OCI-LY7 (cell line): ENCODE measurements around the gene CCDC160. TPM values are rescaled to one million over a fixed set of nuclear protein-coding genes. Genes with fewer than 3 reads are reported as not detected.
"Not testable (repeated sequence)": the region's sequence is repeated elsewhere in the genome, so short reads cannot be mapped to it uniquely, and the experiment has no call there.

Experiments
- BruUV-seq: library from RNA; stranded (reverse); fragments of 400-500 nt; replicated peaks from 2 replicates; lab custom pipeline; 2021; lab: Mats Ljungman, UMichigan
- CTCF ChIA-PET: fragments of 300-600 bp; sonication (Branson Sonifier 250); formaldehyde crosslinking; loops from one replicate; lab custom pipeline; 2022; ENCODE audit warnings: antibody characterized with exemption; ENCODE audit not compliant: unreplicated experiment; lab: Charles Lee
- POLR2A ChIA-PET: fragments of 300-600 bp; sonication (Branson Sonifier 250); formaldehyde crosslinking; loops from one replicate; lab custom pipeline; 2022; ENCODE audit warnings: antibody characterized with exemption; lab: Charles Lee
- DNase-seq: peaks from one replicate; pipeline ENCODE4 v3.0.0-alpha.2; 2015; ENCODE audit warnings: low spot score
- H2AFZ ChIP-seq: fragments of 200-600 bp; sonication (generic), shearing (Covaris generic); 2 replicates; pipeline ENCODE4 v1.6.1; 2014; ENCODE audit warnings: mild to moderate bottlenecking, antibody characterized with exemption, low read length, moderate library complexity
- H3K27ac ChIP-seq: fragments of 200-600 bp; sonication (generic); 2 replicates; pipeline ENCODE4 v1.5.1; 2014; ENCODE audit warnings: mixed run types, low read depth, mild to moderate bottlenecking, moderate library complexity, low read length, inconsistent platforms; ENCODE audit not compliant: poor library complexity, severe bottlenecking
- H3K36me3 ChIP-seq: fragments of 200-600 bp; sonication (generic); 2 replicates; pipeline ENCODE4 v1.6.1; 2014; ENCODE audit warnings: mild to moderate bottlenecking, antibody characterized with exemption, low read length, moderate library complexity, mixed read lengths; ENCODE audit not compliant: insufficient read depth
- H3K4me1 ChIP-seq: fragments of 200-600 bp; sonication (generic); 2 replicates; pipeline ENCODE4 v1.5.1; 2014; ENCODE audit warnings: mild to moderate bottlenecking, low read length; ENCODE audit not compliant: insufficient read depth, poor library complexity, severe bottlenecking
- H3K4me2 ChIP-seq: fragments of 200-600 bp; sonication (generic); 2 replicates; pipeline ENCODE4 v1.6.1; 2014; ENCODE audit warnings: mild to moderate bottlenecking, low read length
- H3K4me3 ChIP-seq: fragments of 200-600 bp; sonication (generic); 2 replicates; pipeline ENCODE4 v1.5.1; 2014; ENCODE audit warnings: mild to moderate bottlenecking, low read depth, low read length; ENCODE audit not compliant: poor library complexity, severe bottlenecking
- H3K79me2 ChIP-seq: fragments of 200-600 bp; sonication (generic); 2 replicates; pipeline ENCODE4 v1.6.1; 2016; ENCODE audit warnings: low read depth, mild to moderate bottlenecking, low read length, moderate library complexity, mixed read lengths; ENCODE audit not compliant: insufficient read depth
- H3K9me2 ChIP-seq: fragments of 200-600 bp; sonication (generic); 2 replicates; pipeline ENCODE4 v1.6.1; 2016; ENCODE audit warnings: mild to moderate bottlenecking, low read length, mixed read lengths; ENCODE audit not compliant: insufficient read depth
- H3K9me3 ChIP-seq: fragments of 200-600 bp; sonication (generic); 2 replicates; pipeline ENCODE4 v1.6.1; 2014; ENCODE audit warnings: mild to moderate bottlenecking, mixed run types, low read length, mixed read lengths
- H4K20me1 ChIP-seq: fragments of 200-600 bp; sonication (generic); 2 replicates; pipeline ENCODE4 v1.6.1; 2014; ENCODE audit warnings: mild to moderate bottlenecking, antibody characterized with exemption, low read length, moderate library complexity, mixed read lengths; ENCODE audit not compliant: insufficient read depth
- CTCF ChIP-seq: fragments of 200-600 bp; sonication (generic); conservative IDR thresholded peaks from 2 replicates; pipeline ENCODE4 v1.5.1; 2014; ENCODE audit warnings: mild to moderate bottlenecking, antibody characterized with exemption, low read length, moderate library complexity, mixed read lengths
- EZH2phosphoT487 ChIP-seq: fragments of 200-600 bp; sonication (generic); IDR thresholded peaks from 2 replicates; pipeline ENCODE4 v1.6.1; 2018; ENCODE audit warnings: low read depth, borderline replicate concordance, mild to moderate bottlenecking, mixed run types, antibody characterized with exemption, low read length, moderate library complexity, mixed read lengths
- intact Hi-C: fragments of 100-400 bp; cut with micrococcal nuclease; formaldehyde crosslinking; loops from one replicate; pipeline ENCODE4 v1.10.0; 2022; ENCODE audit not compliant: unreplicated experiment
- total RNA-seq, 2 experiments: library from RNA; depleted of rRNA in 1 of 2; stranded (reverse); fragments of >200 nt in 1 of 2; shearing (Covaris generic) in 1 of 2; gene quantifications; 2 replicates each; pipeline ENCODE4 v1.2.3, GENCODE V29; 2014 to 2022

The CCDC160 gene
- total RNA-seq, 2 experiments from 2014 or later = not detected

- no peak overlapping the region for H3K27ac ChIP-seq
- POLR2A ChIA-PET = interaction anchor here (0.5 kb wide), 1 partner anchor 208 kb away, joined by 4 read pairs; no protein-coding TSS in a partner anchor
- no peak overlapping the region for H3K4me2 ChIP-seq
- no TSS peak for BruUV-seq
- no peaks in the 10 kb centered on the region for H3K36me3 ChIP-seq
- intact Hi-C loops = no loop called here
- CTCF ChIA-PET = no interaction called here
- H3K9me2 ChIP-seq = no peaks in the 10 kb centered on the region
- H3K4me1 ChIP-seq = no peaks in the 10 kb centered on the region
- TF ChIP-seq CTCF = no peak
- DNase-seq = no peak
- no peak overlapping the region for H2AFZ ChIP-seq
- no peak overlapping the region for H3K4me3 ChIP-seq
- H3K79me2 ChIP-seq = no peaks in the 10 kb centered on the region
- no peaks in the 10 kb centered on the region for H4K20me1 ChIP-seq
- no peaks in the 10 kb centered on the region for H3K9me3 ChIP-seq
These were observed 26.5 kb upstream of the CCDC160 start for GRCh38 chrX:134210465-134210864.

- no peaks in the 10 kb centered on the region for H3K36me3 ChIP-seq
- ChIA-PET POLR2A (no interaction called here), CTCF (no interaction called here)
- H3K27ac ChIP-seq = no peak overlapping the region
- H2AFZ ChIP-seq = no peak overlapping the region
- no peaks in the 10 kb centered on the region for H4K20me1 ChIP-seq
- H3K79me2 ChIP-seq = no peaks in the 10 kb centered on the region
- no peaks in the 10 kb centered on the region for H3K9me3 ChIP-seq
- no TSS peak for BruUV-seq
- no peak for DNase-seq
- H3K4me1 ChIP-seq = no peaks in the 10 kb centered on the region
- H3K4me2 ChIP-seq = no peak overlapping the region
- TF ChIP-seq CTCF = no peak
- TF ChIP-seq EZH2phosphoT487 = no peak
- no peak overlapping the region for H3K4me3 ChIP-seq
- intact Hi-C loops = no loop called here
- no peaks in the 10 kb centered on the region for H3K9me2 ChIP-seq
These were observed 1.7 kb upstream of the CCDC160 start for GRCh38 chrX:134235236-134235635.

- CTCF ChIA-PET, H3K4me1 ChIP-seq, H3K4me2 ChIP-seq: not testable (repeated sequence)
These were observed 1.2 kb downstream of the CCDC160 start for GRCh38 chrX:134238144-134238543.

More at GRCh38 chrX:134238144-134238543, 1.2 kb downstream of the CCDC160 start:
- POLR2A ChIA-PET, H3K4me3 ChIP-seq, H3K9me3 ChIP-seq, DNase-seq, H3K79me2 ChIP-seq, intact Hi-C loops, BruUV-seq, H3K9me2 ChIP-seq, H2AFZ ChIP-seq, H4K20me1 ChIP-seq, H3K27ac ChIP-seq, H3K36me3 ChIP-seq: not testable (repeated sequence)
